ENCODE measurements around the gene UBL4A.
A peak's percentile ranks its signal among the peaks of the same experiment; 100 is the strongest.

UBL4A gene

GRCh38 chrX:154443992-154444754, 42.2 kb downstream of the UBL4A start, which contains the start of gene FAM50A:
Gene FAM50A, plus strand, starts transcription at chrX:154444141. Its CDS starts 95 bp downstream, at chrX:154444236.
- no peak for TF ChIP-seq CTCF (IDR thresholded peaks at IDR 0.05; ENCODE audit: low read depth, low read length)
- TF ChIP-seq POLR2A (IDR thresholded peaks at IDR 0.05; ENCODE audit: extremely low read depth, insufficient read length) = no peak
- no peak for TF ChIP-seq MYC (IDR thresholded peaks at IDR 0.05; ENCODE audit: low read depth, low read length)
- peak; percentile 55 for DNase-seq (ENCODE audit: low read depth)

GRCh38 chrX:154443479-154443910, 42.9 kb downstream of the UBL4A start:
- no peak overlapping the region for H3K4me3 ChIP-seq (ENCODE audit: low read depth, low read length)
- TF ChIP-seq MYC (IDR thresholded peaks at IDR 0.05; ENCODE audit: low read depth, low read length) (no peak), CTCF (IDR thresholded peaks at IDR 0.05; ENCODE audit: low read depth, low read length) (no peak), MAX (IDR thresholded peaks at IDR 0.05; ENCODE audit: low read depth, low read length) (no peak), POLR2A (IDR thresholded peaks at IDR 0.05; ENCODE audit: extremely low read depth, insufficient read length) (no peak)
- no peak for DNase-seq (ENCODE audit: low read depth)

More at GRCh38 chrX:154443992-154444754, 42.2 kb downstream of the UBL4A start, which contains the start of gene FAM50A:
- peak within 1 kb of the TSS; percentile 34 for H3K4me3 ChIP-seq (ENCODE audit: low read depth, low read length)

- no peak for DNase-seq (ENCODE audit: low read depth)
- TF ChIP-seq CTCF (IDR thresholded peaks at IDR 0.05; ENCODE audit: low read depth, low read length) (no peak), MYC (IDR thresholded peaks at IDR 0.05; ENCODE audit: low read depth, low read length) (no peak), POLR2A (IDR thresholded peaks at IDR 0.05; ENCODE audit: extremely low read depth, insufficient read length) (no peak), MAX (IDR thresholded peaks at IDR 0.05; ENCODE audit: low read depth, low read length) (no peak)
- H3K4me3 ChIP-seq (ENCODE audit: low read depth, low read length) = no peak overlapping the region
Observed at GRCh38 chrX:154441984-154442707, 44.3 kb downstream of the UBL4A start.

- H3K4me3 ChIP-seq (ENCODE audit: low read depth, low read length) = no peak overlapping the region
- no peak for DNase-seq (ENCODE audit: low read depth)
- TF ChIP-seq CTCF (IDR thresholded peaks at IDR 0.05; ENCODE audit: low read depth, low read length) = no peak
- TF ChIP-seq POLR2A (IDR thresholded peaks at IDR 0.05; ENCODE audit: extremely low read depth, insufficient read length) = no peak
- TF ChIP-seq MAX (IDR thresholded peaks at IDR 0.05; ENCODE audit: low read depth, low read length) = no peak
- no peak for TF ChIP-seq MYC (IDR thresholded peaks at IDR 0.05; ENCODE audit: low read depth, low read length)
Observed at GRCh38 chrX:154441564-154441963, 44.9 kb downstream of the UBL4A start.

- no peak for DNase-seq (ENCODE audit: low read depth)
- TF ChIP-seq MAX (IDR thresholded peaks at IDR 0.05; ENCODE audit: low read depth, low read length) = no peak
- TF ChIP-seq CTCF (IDR thresholded peaks at IDR 0.05; ENCODE audit: low read depth, low read length) = no peak
- no peak for TF ChIP-seq POLR2A (IDR thresholded peaks at IDR 0.05; ENCODE audit: extremely low read depth, insufficient read length)
- TF ChIP-seq MYC (IDR thresholded peaks at IDR 0.05; ENCODE audit: low read depth, low read length) = no peak
Observed at GRCh38 chrX:154440623-154441357, 45.6 kb downstream of the UBL4A start.

More at GRCh38 chrX:154440623-154441357, 45.6 kb downstream of the UBL4A start:
- no peak overlapping the region for H3K4me3 ChIP-seq (ENCODE audit: low read depth, low read length)

Measured in NB4 (cell line).